K562 (cell line): ENCODE results near the gene ZGLP1. TPM values are rescaled to one million over a fixed set of nuclear protein-coding genes. Genes with fewer than 3 reads are reported as not detected.
A peak's percentile ranks its signal among the peaks of the same experiment; 100 is the strongest.

Experiments
- CHD7 ChIP-seq: fragments of 200-600 bp; sonication (generic); IDR thresholded peaks from one replicate; pipeline ENCODE4 v1.6.1; 2012; ENCODE audit warnings: mild to moderate bottlenecking, low read depth, low read length, inconsistent platforms
- KDM5B ChIP-seq: fragments of 200-600 bp; sonication (generic); IDR thresholded peaks from 2 replicates; pipeline ENCODE4 v1.6.1; 2012; ENCODE audit warnings: low read depth, mild to moderate bottlenecking, moderate library complexity, low read length, control low read depth, inconsistent platforms; ENCODE audit not compliant: insufficient replicate concordance
- MAZ ChIP-seq, 2 experiments: fragments of 450-650 bp in 1 of 2; sonication (generic) in 1 of 2; formaldehyde crosslinking; IDR thresholded peaks in 1 of 2; conservative IDR thresholded peaks in 1 of 2; 2 replicates each; pipeline versions ENCODE4 v1.4.0 to v1.5.0; 2020; ENCODE audit warnings: mild to moderate bottlenecking in 1 of 2, missing genetic modification reagents in 1 of 2
- NCOA2 ChIP-seq, 2 experiments: fragments of 450-650 bp; IDR thresholded peaks; 2 replicates each; pipeline ENCODE4 v1.6.1; 2018; ENCODE audit warnings: mild to moderate bottlenecking in 2 of 2, moderate library complexity in 1 of 2; ENCODE audit not compliant: partially characterized antibody in 2 of 2
- PHF21A ChIP-seq: fragments of 450-650 bp; IDR thresholded peaks from 2 replicates; pipeline ENCODE4 v1.6.1; 2017; ENCODE audit warnings: low read depth, borderline replicate concordance
- ZNF318 ChIP-seq, 2 experiments: fragments of 450-650 bp; IDR thresholded peaks; 2 replicates each; pipeline ENCODE4 v1.6.1; 2016; ENCODE audit warnings: mild to moderate bottlenecking in 2 of 2, borderline replicate concordance in 1 of 2, low read depth in 1 of 2, moderate library complexity in 1 of 2
- polyA plus RNA-seq, 8 experiments: library from polyadenylated mRNA; depleted of rRNA in 4 of 8; stranded (reverse) in 5 of 8; unstranded in 3 of 8; fragments of >200 nt; fragmentation: Nextera tagmentation in 2 of 8; fragmentation: Illumina TruSeq in 1 of 8; extraction: Ambion mirVana in 2 of 8; extraction: Trizol in 1 of 8; gene quantifications; 2 replicates each; pipeline versions ENCODE4 v1.2.1 to v1.2.3, GENCODE V29; 2011 to 2014; ENCODE audit warnings: inconsistent platforms in 1 of 8, missing spikeins in 1 of 8
- total RNA-seq, 7 experiments: library from RNA; depleted of rRNA in 6 of 7; stranded (reverse); fragments of >200 nt in 6 of 7; fragmentation: Illumina TruSeq in 2 of 7; extraction: Trizol in 2 of 7; gene quantifications; 2 replicates each; pipeline versions ENCODE4 v1.2.1 to v1.2.3, GENCODE V29; 2011 to 2021; ENCODE audit warnings: low replicate concordance in 1 of 7

The ZGLP1 gene
- total and polyA plus RNA-seq, 9 of the 15 experiments (the other 6 are each of a cell fraction or from before 2014, with no cell fraction given), result 0.24 to 4.5 (median 2.2) TPM

- TF ChIP-seq CHD7 (no peak), NCOA2 (IDR thresholded peaks at IDR 0.05; ENCODE audit: partially characterized antibody in 2 of 2) (no peak), PHF21A (no peak), ZNF318 (IDR thresholded peaks at IDR 0.05; ENCODE audit: borderline replicate concordance in 1 of 2, low read depth in 1 of 2) (no peak), MAZ (CRISPR knock-in tag; conservative IDR thresholded peaks at IDR 0.05 in 1 of 2, IDR thresholded peaks at IDR 0.05 in 1 of 2) (peak in 1 of 2 experiments; percentile 62; a peak in 2 of 4 replicates), KDM5B (peak; percentile 4)
Observed at GRCh38 chr19:10289167-10289835, 20.3 kb downstream of the ZGLP1 start (continued).
